CD4-positive, alpha-beta T cell treated with Interleukin-17A for 1 hour (primary cell): Measurements from ENCODE around the gene HAUS8.
"Not testable (repeated sequence)": the region's sequence is repeated elsewhere in the genome, so short reads cannot be mapped to it uniquely, and the experiment has no call there.

Experiments used
- DNase-seq: peaks from one replicate; pipeline ENCODE4 v3.0.0-alpha.2; 2020

Gene HAUS8

DNA sequence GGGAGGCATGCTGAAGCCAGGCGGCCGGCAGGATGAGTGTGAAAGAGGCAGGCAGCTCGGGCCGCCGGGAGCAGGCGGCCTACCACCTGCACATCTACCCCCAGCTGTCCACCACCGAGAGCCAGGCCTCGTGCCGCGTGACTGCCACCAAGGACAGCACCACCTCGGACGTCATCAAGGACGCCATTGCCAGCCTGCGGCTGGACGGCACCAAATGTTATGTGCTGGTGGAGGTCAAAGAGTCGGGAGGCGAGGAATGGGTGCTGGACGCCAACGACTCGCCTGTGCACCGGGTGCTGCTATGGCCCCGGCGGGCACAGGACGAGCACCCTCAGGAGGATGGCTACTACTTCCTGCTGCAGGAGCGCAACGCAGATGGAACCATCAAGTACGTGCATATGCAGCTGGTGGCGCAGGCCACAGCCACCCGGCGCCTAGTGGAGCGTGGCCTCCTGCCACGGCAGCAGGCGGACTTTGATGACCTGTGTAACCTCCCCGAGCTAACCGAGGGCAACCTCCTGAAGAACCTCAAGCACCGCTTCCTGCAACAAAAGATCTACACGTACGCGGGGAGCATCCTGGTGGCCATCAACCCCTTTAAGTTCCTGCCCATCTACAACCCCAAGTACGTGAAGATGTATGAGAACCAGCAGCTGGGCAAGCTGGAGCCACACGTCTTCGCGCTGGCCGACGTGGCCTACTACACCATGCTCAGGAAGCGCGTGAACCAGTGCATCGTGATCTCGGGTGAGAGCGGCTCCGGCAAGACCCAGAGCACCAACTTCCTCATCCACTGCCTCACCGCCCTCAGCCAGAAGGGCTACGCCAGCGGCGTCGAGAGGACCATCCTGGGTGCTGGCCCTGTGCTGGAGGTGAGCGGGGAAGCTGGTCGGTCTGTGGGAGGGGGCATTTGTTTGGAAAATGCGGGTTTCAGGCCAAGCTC is 26.7 kb upstream of the HAUS8 start:
- DNase-seq, result no peak

DNA sequence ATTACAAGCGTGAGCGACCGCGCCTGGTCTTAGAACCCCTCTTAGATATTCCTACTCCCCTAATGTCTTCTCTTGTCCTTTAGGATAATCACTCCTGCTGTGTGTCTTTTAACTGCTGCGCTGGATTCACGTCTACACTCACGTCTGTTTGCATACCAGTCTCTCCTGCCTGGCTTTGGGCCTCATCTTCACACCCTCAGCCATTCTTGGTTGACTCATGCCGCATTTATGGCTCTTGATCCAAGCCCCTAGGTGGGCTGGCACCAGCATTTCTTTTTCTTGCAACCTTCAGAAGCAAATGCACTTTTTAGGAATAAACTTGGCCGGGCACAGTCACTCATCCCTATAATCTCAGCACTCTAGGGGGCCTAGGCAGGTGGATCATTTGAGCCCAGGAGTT is 23.1 kb upstream of the HAUS8 start:
- no peak for DNase-seq

DNA sequence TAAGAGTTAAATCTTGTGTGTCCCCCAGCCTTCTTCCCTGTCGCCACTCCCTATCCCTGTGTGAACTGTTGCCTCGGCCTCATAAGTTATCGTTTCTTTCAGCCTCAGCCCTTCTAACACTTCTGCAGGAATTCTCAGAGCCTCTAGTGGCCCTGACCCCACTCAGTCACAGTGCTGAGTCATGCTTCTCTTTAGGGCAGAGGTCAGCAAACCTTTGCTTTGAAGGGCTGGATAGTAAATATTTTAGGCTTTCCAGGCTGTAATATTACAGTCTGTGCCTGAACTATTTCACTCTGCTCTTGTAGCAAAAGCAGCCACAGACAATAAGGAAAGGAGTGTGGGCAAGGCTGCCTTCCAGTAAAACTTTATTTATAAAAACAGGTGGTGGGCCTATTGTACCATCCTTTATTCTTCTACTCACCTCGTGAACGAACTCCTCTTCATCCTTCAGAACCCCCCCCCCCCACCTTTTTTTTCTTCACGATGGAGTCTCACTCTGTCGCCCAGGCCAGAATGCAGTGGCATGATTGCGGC is 22.4 kb upstream of the HAUS8 start:
- no peak for DNase-seq

DNA sequence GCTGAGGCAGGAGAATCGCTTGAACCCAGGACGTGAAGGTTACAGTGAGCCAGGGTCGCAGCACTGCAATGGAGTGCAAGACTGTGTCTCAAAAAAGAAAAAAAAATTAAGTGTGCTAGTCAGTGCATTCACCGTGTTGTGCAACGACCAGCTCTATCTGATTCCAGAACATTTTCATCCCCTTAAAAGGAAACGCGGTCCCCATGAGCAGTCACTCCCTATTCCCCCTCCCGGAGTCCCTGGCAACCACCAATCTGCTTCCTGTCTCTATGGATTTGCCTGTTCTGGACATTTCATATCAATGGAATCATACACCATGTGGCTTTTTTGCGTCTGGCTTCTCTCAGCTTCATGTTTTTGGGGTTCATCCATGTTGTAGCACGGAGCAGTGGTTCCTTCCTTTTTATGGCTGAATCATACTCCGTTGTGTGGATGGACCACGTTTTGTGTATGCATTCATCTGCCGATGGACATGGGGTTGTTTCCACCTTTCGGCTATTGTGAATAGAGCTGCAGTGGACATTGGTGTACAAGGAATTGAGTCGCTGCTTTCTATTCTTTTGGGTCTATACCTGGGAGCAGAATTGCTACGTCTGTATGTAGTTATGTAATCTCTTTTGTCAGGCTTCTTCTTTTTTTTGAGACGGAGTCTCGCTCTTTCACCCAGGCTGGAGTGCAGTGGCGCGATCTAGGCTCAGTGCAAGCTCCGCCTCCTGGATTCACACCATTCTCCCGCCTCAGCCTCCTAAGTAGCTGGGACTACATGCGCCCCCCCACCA is 20.1 kb upstream of the HAUS8 start:
- no peak for DNase-seq

DNA sequence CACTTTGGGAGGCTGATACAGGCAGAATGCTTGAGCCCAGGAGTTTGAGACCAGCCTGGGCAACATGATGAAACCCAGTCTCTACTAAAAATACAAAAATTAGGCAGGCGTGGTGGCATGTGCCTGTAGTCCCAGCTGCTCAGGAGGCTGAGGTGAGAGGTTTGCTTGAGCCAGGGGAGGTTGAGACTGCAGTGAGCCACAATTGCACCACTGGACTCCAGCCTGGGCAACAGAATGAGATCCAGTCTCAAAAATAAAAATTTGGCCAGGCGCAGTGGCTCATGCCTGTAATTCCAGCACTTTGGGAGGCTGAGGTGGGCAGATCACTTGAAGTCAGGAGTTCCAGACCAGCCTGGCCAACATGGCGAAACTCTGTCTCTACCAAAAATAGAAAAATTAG is 19.4 kb upstream of the HAUS8 start:
- not testable (repeated sequence) for DNase-seq

DNA sequence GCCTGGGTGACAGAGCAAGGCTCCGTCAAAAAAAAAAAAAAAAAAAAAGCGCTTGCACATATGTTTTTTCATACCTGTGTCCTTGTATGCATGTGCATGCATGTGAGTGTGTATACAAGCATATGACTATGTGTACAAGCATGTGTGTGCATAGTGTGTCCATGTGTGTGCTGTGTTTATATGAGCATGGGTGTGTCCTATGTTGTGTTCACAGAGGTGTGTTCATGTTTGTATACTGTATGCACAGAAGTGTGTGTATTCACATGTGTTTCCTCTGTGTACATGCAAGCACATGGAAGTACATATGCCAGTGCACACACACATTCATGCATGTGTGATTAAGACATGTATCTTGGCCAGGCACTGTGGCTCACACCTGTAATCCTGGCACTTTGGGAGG is 17.4 kb upstream of the HAUS8 start:
- no peak for DNase-seq

DNA sequence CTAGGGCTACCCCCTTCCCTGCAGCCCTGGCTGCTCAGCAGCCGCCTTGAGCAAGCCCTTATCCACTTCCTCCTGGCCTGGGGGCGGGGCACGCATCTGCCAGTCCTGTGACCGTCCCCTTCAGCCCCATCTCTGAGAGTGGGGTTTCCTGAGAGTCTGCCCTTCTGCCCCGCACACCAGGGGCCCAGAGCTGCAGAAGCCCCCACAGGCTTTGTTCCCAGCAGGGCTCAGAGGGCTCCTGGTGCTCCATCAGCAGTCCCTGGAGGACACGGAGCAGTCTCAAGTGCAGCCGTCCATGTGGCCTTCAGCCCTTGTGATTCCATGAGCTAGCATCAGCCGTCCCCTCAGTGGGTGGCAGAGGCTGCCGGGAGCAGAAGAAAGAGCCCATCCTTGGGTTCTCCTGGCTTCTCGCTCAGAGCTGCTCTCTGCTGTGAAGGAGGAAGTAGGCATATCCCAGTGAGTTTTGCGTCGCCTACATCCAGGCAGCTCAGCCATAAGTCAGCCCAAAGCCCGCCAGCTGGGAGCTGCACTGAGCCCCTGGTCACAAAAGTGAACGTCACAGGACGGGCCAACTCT is 16.6 kb upstream of the HAUS8 start:
- DNase-seq, result no peak

DNA sequence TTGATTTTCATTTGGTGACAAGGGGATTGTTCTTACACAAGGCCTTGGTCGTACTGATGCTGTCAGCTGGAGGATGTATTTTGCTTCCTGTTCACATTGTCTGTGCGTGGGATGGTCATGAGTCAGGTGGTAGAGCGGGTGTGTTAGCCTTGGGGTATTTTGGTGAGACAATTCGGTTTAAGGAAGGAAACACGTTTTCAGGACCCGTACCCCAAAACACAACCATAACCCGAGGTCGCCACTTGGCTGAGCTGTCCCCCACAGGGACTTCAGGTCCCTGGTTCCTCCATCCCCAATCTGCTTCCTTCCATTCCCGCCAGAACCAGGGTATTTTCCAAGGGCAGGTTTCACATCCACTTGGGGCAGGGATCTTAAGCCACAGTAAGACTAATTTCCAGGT is 15.3 kb upstream of the HAUS8 start:
- peak; percentile 25 for DNase-seq

DNA sequence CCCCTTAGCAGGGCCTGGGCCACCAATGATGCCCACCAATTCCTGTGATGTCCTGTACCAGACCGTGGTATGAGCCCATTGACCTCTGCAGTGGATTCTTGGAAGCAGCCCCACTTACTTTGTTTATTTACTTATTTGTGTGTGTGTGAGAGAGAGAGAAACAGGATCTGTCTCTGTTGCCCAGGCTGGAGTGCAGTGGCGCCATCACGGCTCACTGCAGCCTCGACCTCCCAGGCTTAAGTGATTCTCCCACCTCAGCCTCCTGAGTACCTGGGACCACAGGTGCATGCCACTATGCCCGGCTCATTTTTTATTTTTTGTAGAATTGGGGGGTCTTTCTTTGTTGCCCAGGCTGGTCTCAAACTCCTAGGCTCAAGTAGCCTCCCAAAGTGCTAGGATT is 13.3 kb upstream of the HAUS8 start:
- DNase-seq, result no peak

DNA sequence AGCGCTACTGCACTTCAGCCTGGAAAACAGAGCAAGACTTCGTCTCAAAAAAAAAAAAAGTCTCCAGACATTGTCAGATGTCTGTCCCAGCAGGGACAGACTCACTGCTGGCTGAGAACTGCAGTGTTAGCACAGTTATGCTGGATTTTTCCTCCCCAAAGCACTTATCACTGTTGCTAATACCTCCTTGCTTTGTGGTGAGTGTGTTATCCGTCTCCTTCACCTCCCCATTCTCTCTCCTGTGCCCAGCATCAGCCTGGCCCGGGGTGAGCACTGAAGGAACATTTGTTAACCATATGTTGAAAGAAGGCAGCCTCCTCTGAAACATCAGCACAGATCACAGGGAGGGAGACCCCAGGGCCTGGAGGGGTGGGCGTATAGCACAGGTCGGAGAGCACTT is 11.6 kb upstream of the HAUS8 start:
- no peak for DNase-seq

DNA sequence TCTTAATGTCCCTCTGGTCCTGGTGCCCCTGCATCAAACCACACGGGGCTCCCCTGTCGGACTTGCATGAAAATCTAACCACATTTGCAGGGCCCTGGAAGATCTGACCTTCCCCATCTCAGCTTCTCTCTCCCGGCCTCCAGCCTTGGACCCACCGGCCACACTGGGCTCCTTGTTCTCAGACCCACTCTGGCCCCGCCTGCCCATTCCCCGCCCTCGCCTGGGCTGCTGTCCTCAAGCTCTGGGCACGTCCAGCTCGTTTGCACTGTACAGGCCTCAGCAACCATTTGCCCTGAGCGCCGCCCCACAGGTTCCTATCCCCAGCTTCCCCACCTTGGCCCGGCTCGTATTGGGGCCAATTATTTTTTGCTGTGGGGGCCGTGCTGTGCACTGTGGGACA is 10.9 kb upstream of the HAUS8 start:
- no peak for DNase-seq

DNA sequence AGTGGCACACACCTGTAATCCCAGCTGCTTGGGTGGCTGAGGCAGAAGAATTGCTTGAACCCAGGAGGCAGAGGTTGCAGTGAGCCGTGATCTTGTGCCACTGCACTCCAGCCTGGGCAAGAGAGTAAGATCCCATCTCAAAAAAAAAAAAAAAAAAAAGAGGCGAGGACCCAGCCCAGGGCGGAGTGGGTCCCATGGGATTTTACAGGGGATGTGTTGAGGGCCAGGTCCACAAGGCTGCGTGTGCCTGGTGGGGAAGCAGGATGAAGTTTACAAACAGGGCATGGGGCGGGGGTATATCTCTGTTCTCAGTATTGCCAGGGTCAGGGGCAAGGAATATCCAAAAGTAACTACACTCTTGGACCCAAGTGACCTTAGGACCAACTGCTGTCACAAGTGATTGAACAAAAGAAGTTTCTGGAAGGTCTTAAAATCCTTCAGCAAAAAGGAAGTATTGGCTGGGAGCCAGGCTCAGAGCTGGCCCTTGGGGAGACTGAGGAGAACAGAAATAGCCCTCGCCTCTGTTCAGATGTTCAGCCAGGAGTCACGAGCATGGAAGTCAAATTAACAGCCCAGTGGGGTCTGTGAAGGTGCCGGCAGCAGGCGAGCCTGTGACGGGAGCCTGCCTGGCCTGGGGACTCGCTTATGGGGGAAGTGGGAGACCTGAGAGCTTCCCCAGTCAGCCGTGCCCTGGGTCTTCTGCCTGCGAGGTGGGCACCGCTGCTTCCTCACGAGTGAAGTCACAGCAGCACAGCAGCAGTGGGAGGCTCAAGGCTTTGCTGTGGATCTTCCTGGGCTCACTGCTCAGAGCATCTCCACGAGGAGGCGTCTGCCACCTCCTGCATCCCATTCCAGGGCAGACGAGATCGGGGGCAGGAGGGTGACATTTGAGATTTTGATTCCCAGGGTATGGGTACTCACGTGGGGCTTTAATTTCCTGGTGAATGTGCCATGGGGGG is 6.7 kb upstream of the HAUS8 start:
- DNase-seq, result no peak

DNA sequence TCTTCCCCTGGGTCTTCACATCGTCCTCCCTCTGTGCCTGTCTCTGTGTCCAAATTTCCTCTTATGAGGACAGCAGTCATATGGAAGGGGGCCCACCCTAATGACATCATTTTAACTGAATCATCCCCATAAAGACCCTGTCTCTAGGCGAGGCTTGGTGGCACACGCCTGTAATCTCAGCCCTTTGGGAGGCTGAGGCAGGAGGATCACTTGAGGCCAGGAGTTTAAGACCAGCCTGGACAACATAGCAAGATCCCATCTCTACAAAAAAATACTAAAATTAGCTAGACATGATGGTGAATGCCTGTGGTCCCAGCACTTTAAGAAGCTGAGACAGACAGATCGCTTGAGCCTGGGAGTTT is 5.2 kb upstream of the HAUS8 start:
- no peak for DNase-seq

DNA sequence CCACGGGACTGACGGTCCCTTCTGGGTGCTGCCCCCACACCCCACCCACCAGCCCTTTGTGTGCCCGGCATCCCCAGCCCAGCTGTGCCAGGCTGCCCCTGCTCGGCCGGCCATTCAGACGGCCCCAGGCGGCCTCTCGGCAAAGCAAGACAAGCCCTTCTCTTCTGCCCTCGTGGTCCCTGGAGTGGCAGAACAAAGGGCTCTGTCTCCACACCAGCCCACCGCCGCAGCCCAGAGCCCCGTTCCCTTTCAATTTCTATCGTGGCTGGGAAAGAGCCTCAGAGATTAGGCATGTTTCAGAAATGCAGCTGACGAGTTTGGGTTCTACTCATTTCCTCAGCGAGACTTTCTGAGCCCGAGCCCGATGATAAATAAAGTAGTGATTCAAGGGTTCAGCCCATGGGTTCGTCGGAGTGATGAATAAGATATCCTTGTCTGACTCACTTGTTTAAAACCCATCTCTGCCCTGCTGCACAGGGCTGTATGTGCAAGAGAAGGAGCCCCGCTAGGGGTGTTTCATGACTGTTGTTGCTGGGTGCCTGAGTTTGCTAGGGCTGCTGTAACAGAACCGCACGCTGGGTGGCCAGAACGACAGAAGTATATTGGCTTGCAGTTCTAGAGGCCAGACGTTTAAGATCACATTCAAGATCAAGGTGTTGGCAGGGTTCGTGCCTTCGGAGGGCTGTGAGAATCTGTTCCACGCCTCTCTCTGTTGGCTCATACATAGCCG is 4.6 kb upstream of the HAUS8 start:
- DNase-seq, result peak; percentile 73

DNA sequence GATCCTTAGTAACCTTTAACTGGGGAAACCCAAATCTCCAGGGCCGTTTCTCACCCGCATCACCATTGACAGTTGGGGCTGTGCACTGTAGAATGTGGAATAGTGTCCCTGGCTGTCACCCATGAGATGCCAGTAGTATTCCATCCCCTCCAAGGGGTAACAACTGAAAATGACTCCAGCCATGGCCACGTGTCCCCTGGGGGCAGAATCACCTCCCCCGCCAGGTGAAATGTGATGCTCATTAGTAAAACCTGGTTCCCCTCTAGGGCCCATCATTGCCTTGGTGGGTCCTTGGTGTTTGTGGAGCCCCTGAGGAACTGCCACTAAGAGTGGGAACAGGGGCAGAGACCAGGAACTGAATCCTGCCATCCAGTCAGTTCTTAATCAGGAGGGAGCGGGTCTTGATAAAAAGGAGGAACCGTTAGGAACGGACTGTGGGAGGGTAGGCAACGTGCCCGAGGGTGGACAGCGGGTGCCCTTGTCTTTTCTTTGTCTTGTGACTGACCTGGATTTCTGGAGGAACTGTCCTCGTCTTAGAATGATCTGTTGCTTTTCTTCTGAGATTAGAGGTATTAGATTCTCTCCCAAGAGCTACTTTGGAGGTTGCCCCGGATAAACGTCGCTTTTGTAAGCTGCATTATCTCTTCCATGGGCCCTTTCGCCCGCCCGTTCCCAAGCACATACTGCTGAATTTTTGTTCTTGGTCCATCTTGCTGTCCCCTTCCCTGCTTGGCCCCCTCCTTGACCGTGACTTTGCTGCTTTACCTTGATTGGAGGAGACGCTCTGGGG is 3.9 kb upstream of the HAUS8 start:
- DNase-seq, result no peak

DNA sequence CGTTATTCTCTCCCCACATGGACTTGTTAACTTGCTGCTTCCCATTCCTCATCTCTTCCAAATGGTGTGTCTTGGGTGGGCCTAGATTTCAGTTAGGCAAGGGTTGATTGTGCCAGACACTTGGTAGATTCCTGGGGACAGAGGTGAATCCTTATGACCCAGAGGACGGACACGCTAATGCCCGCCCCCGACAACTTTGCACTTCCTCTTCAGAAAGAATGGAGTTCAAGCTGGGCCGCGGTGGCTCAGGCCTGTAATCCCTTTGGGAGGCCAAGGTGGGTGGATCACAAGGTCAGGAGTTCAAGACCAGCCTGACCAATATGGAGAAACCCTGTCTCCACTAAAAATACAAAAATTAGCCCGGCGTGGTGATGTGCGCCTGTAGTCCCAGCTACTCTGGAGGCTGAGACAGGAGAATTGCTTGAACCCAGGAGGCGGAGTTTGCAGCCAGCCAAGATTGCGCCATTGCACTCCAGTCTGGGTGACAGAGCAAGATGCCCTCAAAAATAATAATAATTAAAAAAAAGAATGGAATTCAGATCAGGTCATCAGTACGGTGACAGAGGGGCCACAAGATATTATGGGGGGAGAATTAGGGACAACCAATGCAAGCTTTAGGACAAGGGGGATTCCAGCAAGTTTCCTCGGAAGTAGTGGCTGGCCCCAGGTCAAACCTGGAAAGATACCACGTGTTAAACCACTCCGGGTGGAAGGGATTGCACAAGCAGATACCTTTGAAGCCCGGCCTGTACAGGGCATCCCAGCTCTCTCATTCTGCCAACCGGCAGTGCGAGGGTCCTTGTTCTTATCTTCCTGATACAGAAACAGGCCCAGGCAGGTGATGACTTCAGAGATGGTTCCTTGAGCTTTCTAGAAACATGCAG is 3.0 kb upstream of the HAUS8 start:
- DNase-seq, result no peak

DNA sequence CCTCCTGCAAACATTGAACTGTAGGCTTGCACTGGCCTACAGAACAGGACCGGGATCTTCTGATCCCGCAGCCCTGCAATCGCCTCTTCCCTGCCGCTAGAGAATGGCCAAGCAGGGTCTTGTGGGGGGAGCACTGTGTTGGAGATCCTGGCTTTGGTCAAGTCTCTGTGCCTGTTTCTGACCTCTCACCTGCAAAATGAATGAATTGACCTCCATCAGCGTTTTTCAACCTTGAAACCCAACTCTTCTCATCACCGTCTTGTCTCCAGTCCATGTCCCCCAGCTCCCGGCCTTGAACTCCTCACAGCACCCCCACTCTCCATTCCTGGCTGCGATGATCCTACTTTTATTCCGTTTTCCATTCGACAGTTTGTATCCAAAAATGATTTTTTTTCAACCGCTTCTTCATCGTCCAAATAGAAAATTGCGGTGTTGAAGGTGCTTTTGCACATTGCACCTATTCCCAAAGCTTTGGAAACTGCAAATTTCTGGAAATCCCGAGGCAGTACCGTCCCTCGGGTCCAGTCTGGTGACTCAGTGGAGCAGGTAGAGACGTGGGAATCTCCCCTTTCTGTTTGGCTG is 2.3 kb upstream of the HAUS8 start:
- DNase-seq, result no peak

DNA sequence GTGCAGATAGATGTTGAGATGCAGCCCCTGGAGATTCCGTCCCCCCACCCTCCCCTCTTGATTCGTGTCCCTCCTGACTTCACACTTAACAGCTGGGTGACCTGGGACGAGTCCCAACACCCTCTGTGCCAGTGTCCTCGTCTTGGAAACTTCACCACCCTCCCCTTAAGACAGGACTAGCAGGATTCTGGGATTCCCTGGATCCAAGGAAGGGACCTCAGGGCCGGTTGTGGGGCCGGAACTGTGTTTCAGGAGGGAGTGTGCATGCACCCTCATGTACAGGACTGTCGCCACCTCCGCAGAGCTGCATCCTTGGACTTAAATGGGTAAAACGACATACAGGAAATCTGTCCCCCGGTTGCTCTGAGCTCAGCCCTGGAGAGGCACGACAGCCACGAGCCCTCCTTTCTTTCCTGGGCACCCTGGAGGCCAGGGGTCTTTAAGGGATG is 1.3 kb upstream of the HAUS8 start:
- DNase-seq, result peak; percentile 26

DNA sequence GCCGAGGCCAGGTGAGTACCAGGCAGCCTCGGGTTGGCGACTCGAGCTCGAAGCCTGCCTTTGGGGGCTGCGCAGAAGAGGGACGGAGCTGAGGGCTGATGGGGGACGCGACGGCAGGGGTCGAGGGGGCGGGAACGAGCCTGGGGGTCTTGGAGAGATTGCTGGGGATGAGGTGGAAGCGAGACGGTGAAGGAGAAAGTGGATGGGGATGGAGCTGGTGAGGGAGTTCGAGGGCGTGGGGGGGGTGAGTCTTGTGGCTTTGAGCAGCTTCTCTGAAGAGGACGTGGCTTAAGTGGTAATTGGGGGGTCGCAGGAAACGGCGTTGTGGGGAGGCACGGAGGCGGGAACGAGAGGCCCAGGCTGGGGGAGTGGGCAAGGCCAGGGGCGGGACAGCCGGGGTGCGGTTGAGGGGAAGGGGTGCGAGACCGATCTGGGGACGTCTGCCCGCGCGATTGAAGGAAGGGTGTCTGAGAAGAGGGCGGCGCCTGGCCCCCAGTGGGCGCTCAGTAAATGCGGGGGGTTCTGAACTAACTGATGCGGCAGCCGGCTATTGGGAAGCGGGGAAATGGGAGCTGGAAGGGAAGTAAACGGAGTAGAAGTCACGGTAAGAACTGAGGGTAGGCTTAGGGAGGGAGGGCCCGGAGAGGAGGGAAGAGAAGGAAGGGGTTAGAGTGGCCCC is 751 bp upstream of the HAUS8 start:
- peak; percentile 72 for DNase-seq
